ENCODE measurements around the gene KIAA0319L.
"Not testable (repeated sequence)": the region's sequence is repeated elsewhere in the genome, so short reads cannot be mapped to it uniquely, and the experiment has no call there.

Gene KIAA0319L

GRCh38 chr1:35557118-35557610 lies at the start of gene KIAA0319L:
TSS of gene KIAA0319L (minus strand) at chr1:35557403. CDS start at chr1:35554491, 2,912 bp downstream.
- no peak for DNase-seq (ENCODE audit: low read depth)

DNA sequence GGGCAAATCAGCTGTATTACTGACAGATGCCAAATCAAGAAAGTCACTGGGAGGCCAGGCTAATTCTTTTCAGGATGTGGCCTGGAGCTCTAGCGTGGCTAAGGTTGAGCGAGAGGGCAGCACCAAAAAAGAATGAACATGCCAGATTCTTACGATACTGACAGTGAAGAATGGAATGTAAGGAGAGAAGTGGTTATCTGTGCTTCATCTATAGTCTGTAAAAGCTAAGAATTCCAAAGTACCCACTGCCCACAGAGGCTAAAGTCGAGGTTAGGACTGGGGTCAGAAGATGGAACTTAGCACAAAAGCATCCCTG lies 48.6 kb upstream of the KIAA0319L start:
- DNase-seq (ENCODE audit: low read depth), result peak; percentile 3

GRCh38 chr1:35605071-35605866 lies 48.1 kb upstream of the KIAA0319L start:
- no peak for DNase-seq (ENCODE audit: low read depth)

GRCh38 chr1:35603941-35604340 lies 46.7 kb upstream of the KIAA0319L start:
- no peak for DNase-seq (ENCODE audit: low read depth)

DNA sequence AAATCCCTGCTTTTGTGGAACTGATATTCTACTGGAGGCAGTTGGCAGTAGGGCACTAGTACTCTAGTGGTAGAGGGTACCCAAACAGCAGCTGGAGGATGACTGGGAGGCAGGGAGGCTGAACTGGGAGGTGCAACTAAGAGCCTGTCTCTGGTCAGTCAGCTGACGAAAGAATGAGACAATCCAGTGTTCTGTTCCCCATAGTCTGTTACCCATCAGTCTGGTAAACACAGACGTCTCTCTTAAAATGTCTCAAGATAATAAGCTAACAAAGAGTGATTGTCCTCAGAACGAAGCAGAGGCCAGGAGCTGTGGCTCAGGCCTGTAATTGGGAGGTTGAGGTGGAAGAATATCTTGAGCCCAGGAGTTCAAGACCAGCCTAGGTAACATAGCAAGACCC lies 46.3 kb upstream of the KIAA0319L start:
- DNase-seq (ENCODE audit: low read depth), result no peak

- DNase-seq (ENCODE audit: low read depth), result no peak
Observed at GRCh38 chr1:35600593-35600992, 43.4 kb upstream of the KIAA0319L start.

GRCh38 chr1:35599411-35599810 lies 42.2 kb upstream of the KIAA0319L start:
- no peak for DNase-seq (ENCODE audit: low read depth)

- no peak for DNase-seq (ENCODE audit: low read depth)
Observed at GRCh38 chr1:35598895-35599294, 41.7 kb upstream of the KIAA0319L start.

GRCh38 chr1:35597870-35598269 lies 40.7 kb upstream of the KIAA0319L start:
- no peak for DNase-seq (ENCODE audit: low read depth)

DNA sequence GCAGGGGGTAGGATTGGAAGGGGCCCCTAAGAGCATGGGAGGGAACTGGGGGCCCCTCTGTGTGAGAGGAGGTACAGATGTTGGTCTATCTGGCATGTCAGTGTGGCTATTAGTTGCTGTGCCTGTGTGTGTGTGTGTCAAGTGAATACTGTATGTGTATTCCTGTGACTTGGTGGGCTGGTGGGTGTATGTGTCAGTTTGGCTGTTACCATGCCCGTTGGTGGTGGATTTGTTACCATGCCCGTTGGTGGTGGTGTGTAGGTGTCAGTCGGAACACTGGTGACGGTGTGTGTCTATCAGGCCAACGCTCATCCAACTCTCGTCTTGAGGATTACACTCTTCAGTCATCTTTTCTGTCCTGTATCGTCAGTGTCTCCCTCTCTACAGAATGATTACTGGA lies 38.5 kb upstream of the KIAA0319L start:
- DNase-seq (ENCODE audit: low read depth), result no peak

GRCh38 chr1:35594005-35594760 lies 37.0 kb upstream of the KIAA0319L start:
- DNase-seq (ENCODE audit: low read depth), result no peak

- DNase-seq (ENCODE audit: low read depth), result no peak
Observed at GRCh38 chr1:35592991-35593769, 36.0 kb upstream of the KIAA0319L start.

- no peak for DNase-seq (ENCODE audit: low read depth)
Observed at GRCh38 chr1:35591211-35591610, 34.0 kb upstream of the KIAA0319L start.

GRCh38 chr1:35590476-35591040 lies 33.4 kb upstream of the KIAA0319L start:
- no peak for DNase-seq (ENCODE audit: low read depth)

- DNase-seq (ENCODE audit: low read depth), result no peak
Observed at GRCh38 chr1:35589516-35590427, 32.6 kb upstream of the KIAA0319L start.

DNA sequence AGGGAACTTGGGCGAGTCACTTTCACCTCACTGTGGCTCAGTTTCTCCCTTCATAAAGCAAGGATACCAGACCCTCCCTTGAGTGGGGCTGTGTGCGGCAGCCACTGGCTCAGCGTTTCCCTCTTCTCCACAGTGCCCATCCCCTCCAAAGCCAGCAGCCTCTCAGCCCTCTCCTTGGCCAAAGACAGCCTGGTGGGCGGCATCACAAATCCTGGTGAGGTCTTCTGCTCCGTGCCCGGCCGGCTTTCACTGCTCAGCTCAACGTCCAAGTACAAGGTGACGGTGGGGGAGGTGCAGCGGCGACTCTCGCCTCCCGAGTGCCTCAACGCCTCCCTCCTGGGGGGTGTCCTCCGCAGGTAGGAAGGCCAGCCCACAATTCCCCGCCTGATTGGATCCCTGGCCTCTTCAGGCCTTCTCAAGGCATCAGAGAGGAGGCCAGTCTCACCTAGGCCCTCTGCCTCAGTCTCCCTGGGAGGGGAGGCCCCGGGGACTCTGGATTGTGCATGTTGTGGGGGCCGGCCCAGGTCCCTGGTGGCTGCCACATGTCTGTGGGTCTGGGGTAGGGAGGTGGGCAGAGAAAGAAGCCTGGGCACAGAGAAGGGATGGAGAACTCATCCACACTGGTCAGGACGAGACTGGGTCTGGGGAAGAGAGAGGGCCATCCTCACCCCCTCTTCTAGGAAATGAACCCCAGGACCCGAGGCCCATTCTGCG lies 31.2 kb upstream of the KIAA0319L start:
- no peak for DNase-seq (ENCODE audit: low read depth)

- DNase-seq (ENCODE audit: low read depth), result no peak
Observed at GRCh38 chr1:35587736-35588135, 30.5 kb upstream of the KIAA0319L start.

GRCh38 chr1:35586808-35587207 lies 29.6 kb upstream of the KIAA0319L start:
- DNase-seq (ENCODE audit: low read depth), result no peak

DNA sequence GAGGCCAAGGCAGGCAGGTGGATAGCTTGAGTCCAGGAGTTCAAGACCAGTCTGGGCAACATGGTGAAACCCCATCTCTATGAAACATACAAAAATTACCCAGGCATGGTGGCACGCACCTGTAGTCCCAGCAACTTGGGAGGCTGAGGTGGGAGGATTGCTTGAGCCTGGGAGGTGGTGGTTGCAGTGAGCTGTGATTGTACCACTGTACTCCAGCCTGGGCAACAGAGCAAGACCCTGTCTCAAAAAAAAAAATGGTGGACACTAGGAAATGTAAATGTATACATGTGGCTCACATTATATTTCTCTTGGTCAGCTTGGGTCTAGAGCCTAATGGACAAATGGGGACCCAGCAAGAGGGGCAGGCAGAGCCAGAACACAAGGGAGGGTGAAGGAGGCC lies 28.6 kb upstream of the KIAA0319L start:
- DNase-seq (ENCODE audit: low read depth), result not testable (repeated sequence)

DNA sequence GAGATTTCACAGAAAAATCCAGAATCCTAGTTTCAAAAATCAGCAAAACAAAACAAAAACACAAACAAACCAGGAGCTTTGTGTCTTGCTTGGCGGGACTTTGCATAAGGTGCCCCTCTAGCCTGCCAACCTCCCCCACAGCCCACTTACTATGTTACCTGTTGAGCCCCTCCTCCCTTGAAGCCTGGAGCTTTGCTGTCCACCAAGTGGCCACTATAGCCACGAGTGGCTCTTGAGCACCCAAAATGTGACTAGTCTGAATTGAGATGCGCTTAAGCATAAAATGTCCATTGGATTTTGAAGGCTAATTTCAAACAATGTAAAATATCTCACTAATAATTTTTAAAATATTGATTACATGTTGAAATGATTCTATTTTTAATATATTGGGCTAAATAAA lies 28.1 kb upstream of the KIAA0319L start:
- no peak for DNase-seq (ENCODE audit: low read depth)
